Measurements from ENCODE around the gene TBC1D2B.

GRCh38 chr15:77982127-77982490, 95.4 kb downstream of the TBC1D2B start:
- no peak for TF ChIP-seq BHLHE40 (IDR thresholded peaks at IDR 0.05; ENCODE audit: borderline replicate concordance)
- no peak for TF ChIP-seq TARDBP (IDR thresholded peaks at IDR 0.05)
- TF ChIP-seq FOXK2 (IDR thresholded peaks at IDR 0.05): no peak

Measured in HEK293T (cell line).